Sigmoid colon (tissue), 7 donors: Measurements from ENCODE around the gene MRPL24. TPM values are rescaled to one million over a fixed set of nuclear protein-coding genes. Genes with fewer than 3 reads are reported as not detected.

ENCODE experiments used
- DNase-seq: peaks from one replicate; pipeline ENCODE4 v3.0.0-alpha.2; 2019
- H3K27ac ChIP-seq, 4 donors: fragments of 200-600 bp; sonication (generic); one replicate each; pipeline ENCODE4 v1.5.1; 2016 to 2019; ENCODE audit warnings: mild to moderate bottlenecking in 1 of 4
- H3K27me3 ChIP-seq, 3 donors: fragments of 200-600 bp; sonication (generic); one replicate each; pipeline ENCODE4 v1.5.1; 2019; ENCODE audit warnings: mild to moderate bottlenecking in 1 of 3
- H3K36me3 ChIP-seq, 4 donors: fragments of 200-600 bp; sonication (generic); one replicate each; pipeline ENCODE4 v1.5.1; 2016 to 2019
- H3K4me1 ChIP-seq, 4 donors: fragments of 200-600 bp; sonication (generic); one replicate each; pipeline ENCODE4 v1.5.1; 2017 to 2019
- H3K4me3 ChIP-seq, 4 donors: fragments of 200-600 bp; sonication (generic); one replicate each; pipeline ENCODE4 v1.5.1; 2017 to 2019; ENCODE audit warnings: mild to moderate bottlenecking in 2 of 4, moderate library complexity in 1 of 4
- H3K9me3 ChIP-seq, 4 donors: fragments of 200-600 bp in 3 of 4; sonication (generic) in 3 of 4; one replicate each; pipeline versions ENCODE4 v1.5.1 to v1.6.1; 2013 to 2019
- EP300 ChIP-seq, 4 donors: sonication (generic); formaldehyde crosslinking; IDR thresholded peaks; one replicate each; pipeline ENCODE4 v1.6.1; 2017; ENCODE audit warnings: antibody characterized with exemption in 4 of 4
- POLR2A ChIP-seq, 2 donors: fragments of 450-650 bp; IDR thresholded peaks; one replicate each; pipeline ENCODE4 v1.6.1; 2016; ENCODE audit warnings: antibody characterized with exemption in 2 of 2, mild to moderate bottlenecking in 2 of 2, moderate library complexity in 2 of 2
- POLR2AphosphoS5 ChIP-seq, 4 donors: sonication (generic); formaldehyde crosslinking; IDR thresholded peaks; one replicate each; pipeline ENCODE4 v1.6.1; 2017; ENCODE audit warnings: antibody characterized with exemption in 4 of 4
- WGBS, 2 donors: extraction: QIAGEN DNeasy Blood & Tissue Kit; methylation state at CpG; one replicate each; pipeline ENCODE4 v1.1.7; 2013; 5-methylcytosine and 5-hydroxymethylcytosine counted together
- intact Hi-C: fragments of 100-400 bp; cut with DNase I; formaldehyde crosslinking; loops from one replicate; pipeline ENCODE4 v1.15.1; 2023
- polyA plus RNA-seq, 3 donors: library from polyadenylated mRNA; stranded (reverse); fragments of 200-250 nt; gene quantifications; one replicate each; pipeline ENCODE4 v1.2.3, GENCODE V29; 2013
- total RNA-seq, 4 donors: library from RNA; depleted of rRNA; stranded (reverse); fragments of >200 nt; gene quantifications; one replicate each; pipeline ENCODE4 v1.1.0, GENCODE V29; 2016
- TF ChIP-seq, protein P1 (sequence below), 4 experiments: fragments of 450-650 bp in 3 of 4; fragments of 200-600 bp in 1 of 4; IDR thresholded peaks; one replicate each; pipeline ENCODE4 v1.5.1; 2016 to 2019; ENCODE audit warnings: antibody characterized with exemption in 4 of 4, mild to moderate bottlenecking in 3 of 4, moderate library complexity in 2 of 4
- donor health status: healthy with polysubstance abuse.
- donor health status: Bipolar disorder and iron deficiency.
- donor health status: healthy.

The MRPL24 gene
- total and polyA plus RNA-seq, 7 donors = 53.0 to 81.1 (median 68.5) TPM

DNA sequence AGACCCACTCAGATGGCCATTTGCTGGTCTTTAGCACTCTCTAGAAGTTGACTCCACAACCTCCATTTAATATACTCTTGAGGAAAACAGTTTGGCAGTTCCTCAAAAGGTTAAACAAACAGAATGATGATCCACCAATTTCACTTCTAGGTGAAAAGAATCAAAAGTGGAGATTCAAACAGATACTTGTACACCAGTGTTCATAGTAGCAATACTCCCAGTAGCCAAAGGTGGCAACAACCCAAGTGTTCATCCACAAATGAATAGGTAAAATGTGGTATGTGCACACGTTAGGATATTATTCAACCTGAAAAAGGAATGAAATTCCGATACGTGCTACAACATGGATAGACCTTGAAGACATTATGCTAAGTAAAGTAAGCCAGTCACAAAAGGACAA lies 32.7 kb upstream of the MRPL24 start:
- Histone ChIP-seq H3K9me3 (no peaks in the 10 kb centered on the region), H3K4me1 (peaks cover 0 to 81% (median 68%) of the 10 kb centered on the region in 4 donors), H3K27me3 (no peaks in the 10 kb centered on the region), H3K36me3 (peaks cover 0 to 18% (median 6%) of the 10 kb centered on the region in 4 donors), H3K27ac (peak overlapping the region in 2 of 4 donors; percentile 10 to 27), H3K4me3 (no peak overlapping the region)
- 91 to 92% methylated on average over 3 of the region's 3 CpGs for WGBS, 2 donors
- intact Hi-C loops = no loop called here
- no peak for DNase-seq
- TF ChIP-seq, protein P1, sequence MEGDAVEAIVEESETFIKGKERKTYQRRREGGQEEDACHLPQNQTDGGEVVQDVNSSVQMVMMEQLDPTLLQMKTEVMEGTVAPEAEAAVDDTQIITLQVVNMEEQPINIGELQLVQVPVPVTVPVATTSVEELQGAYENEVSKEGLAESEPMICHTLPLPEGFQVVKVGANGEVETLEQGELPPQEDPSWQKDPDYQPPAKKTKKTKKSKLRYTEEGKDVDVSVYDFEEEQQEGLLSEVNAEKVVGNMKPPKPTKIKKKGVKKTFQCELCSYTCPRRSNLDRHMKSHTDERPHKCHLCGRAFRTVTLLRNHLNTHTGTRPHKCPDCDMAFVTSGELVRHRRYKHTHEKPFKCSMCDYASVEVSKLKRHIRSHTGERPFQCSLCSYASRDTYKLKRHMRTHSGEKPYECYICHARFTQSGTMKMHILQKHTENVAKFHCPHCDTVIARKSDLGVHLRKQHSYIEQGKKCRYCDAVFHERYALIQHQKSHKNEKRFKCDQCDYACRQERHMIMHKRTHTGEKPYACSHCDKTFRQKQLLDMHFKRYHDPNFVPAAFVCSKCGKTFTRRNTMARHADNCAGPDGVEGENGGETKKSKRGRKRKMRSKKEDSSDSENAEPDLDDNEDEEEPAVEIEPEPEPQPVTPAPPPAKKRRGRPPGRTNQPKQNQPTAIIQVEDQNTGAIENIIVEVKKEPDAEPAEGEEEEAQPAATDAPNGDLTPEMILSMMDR (IDR thresholded peaks at IDR 0.05) = peak in 1 of 4 experiments; percentile 6
- no peak for TF ChIP-seq POLR2A (IDR thresholded peaks at IDR 0.05)

GRCh38 chr1:156772728-156773497 lies 32.0 kb upstream of the MRPL24 start:
- DNase-seq = peak; percentile 35
- Histone ChIP-seq H3K27me3 (no peaks in the 10 kb centered on the region), H3K36me3 (peaks cover 0 to 18% (median 6%) of the 10 kb centered on the region in 4 donors), H3K4me1 (peaks cover 0 to 80% (median 72%) of the 10 kb centered on the region in 4 donors), H3K4me3 (no peak overlapping the region), H3K27ac (peak overlapping the region in 3 of 4 donors; percentile 10 to 29 (median 27)), H3K9me3 (no peaks in the 10 kb centered on the region)
- WGBS, 2 donors = 47 to 67% methylated on average over 9 of the region's 9 CpGs
- intact Hi-C loops = no loop called here
- TF ChIP-seq, protein P1 (IDR thresholded peaks at IDR 0.05) = no peak

GRCh38 chr1:156772222-156772621 lies 31.3 kb upstream of the MRPL24 start:
- TF ChIP-seq, protein P1 (IDR thresholded peaks at IDR 0.05) = no peak
- TF ChIP-seq POLR2A (IDR thresholded peaks at IDR 0.05) = no peak
- no peak for TF ChIP-seq POLR2AphosphoS5 (IDR thresholded peaks at IDR 0.05)
- no peak for TF ChIP-seq EP300 (IDR thresholded peaks at IDR 0.05)
- Histone ChIP-seq H3K4me1 (peaks cover 0 to 73% (median 66%) of the 10 kb centered on the region in 4 donors), H3K36me3 (peaks cover 0 to 18% (median 6%) of the 10 kb centered on the region in 4 donors), H3K27ac (peak overlapping the region in 2 of 4 donors; percentile 5 to 29), H3K4me3 (no peak overlapping the region), H3K27me3 (no peaks in the 10 kb centered on the region), H3K9me3 (no peaks in the 10 kb centered on the region)
- intact Hi-C loops = no loop called here
- WGBS, 2 donors = 90 to 93% methylated on average over 3 of the region's 3 CpGs
- no peak for DNase-seq

DNA sequence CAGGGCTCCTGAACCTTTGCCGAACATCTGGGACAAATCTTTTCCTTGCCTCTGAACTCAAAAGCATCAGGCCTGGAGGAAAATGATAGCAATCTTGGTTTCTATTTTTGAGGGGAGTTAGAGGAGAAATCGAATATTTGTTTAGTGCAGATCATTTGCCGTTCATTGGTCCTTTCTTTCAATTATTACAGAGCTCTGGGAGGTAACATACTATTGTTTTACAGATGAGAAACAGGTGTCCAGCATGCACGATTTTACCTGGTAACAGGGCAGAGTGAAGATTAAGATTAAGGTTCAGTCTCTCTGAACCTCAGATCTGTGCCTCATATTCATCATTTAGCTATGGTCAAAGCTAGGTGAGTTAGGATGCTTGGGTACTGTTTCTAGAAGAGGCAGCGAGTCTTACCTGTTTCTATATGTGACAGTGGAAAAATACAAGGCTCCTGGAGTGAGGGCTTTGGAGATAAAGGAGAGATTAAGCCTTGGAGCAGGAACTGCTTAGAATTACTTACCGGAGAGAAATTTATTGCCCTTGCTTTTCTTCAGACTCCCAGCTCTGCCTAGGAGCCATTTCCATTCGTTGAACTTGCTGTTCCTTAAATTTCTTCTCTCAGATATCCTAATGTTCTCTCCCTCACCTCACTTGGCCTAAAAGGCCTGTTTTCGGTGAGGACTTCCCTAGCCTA lies 27.9 kb upstream of the MRPL24 start:
- Histone ChIP-seq H3K36me3 (peaks cover 0 to 18% (median 6%) of the 10 kb centered on the region in 4 donors), H3K9me3 (no peaks in the 10 kb centered on the region), H3K4me1 (peaks cover 0 to 64% (median 61%) of the 10 kb centered on the region in 4 donors), H3K27ac (peak overlapping the region; percentile 92 to 96 (median 93)), H3K27me3 (no peaks in the 10 kb centered on the region), H3K4me3 (peak overlapping the region; percentile 67 to 99 (median 86))
- no peak for TF ChIP-seq POLR2AphosphoS5 (IDR thresholded peaks at IDR 0.05)
- no peak for TF ChIP-seq POLR2A (IDR thresholded peaks at IDR 0.05)
- TF ChIP-seq EP300 (IDR thresholded peaks at IDR 0.05) = no peak
- TF ChIP-seq, protein P1 (IDR thresholded peaks at IDR 0.05) = no peak
- intact Hi-C loops = loop anchor here (5.0 kb wide), 1 partner anchor 41 kb away; the partner anchor contains the start of genes ISG20L2 and METTL25B
- 10 to 27% methylated on average over 8 of the region's 8 CpGs for WGBS, 2 donors
- DNase-seq = no peak
